B cell (primary cell): Measurements from ENCODE around the gene KIF13A.

ENCODE experiments used
- CTCF ChIP-seq: fragments of 200-600 bp; IDR thresholded peaks from one replicate; pipeline ENCODE4 v1.8.0; 2022; ENCODE audit warnings: antibody characterized with exemption, mild to moderate bottlenecking
- EZH2 ChIP-seq: IDR thresholded peaks from 2 replicates; pipeline ENCODE4 v1.6.1; 2012; ENCODE audit warnings: borderline replicate concordance, low read depth, mild to moderate bottlenecking, moderate library complexity, low read length; ENCODE audit not compliant: insufficient read depth, poor library complexity, severe bottlenecking

DNA sequence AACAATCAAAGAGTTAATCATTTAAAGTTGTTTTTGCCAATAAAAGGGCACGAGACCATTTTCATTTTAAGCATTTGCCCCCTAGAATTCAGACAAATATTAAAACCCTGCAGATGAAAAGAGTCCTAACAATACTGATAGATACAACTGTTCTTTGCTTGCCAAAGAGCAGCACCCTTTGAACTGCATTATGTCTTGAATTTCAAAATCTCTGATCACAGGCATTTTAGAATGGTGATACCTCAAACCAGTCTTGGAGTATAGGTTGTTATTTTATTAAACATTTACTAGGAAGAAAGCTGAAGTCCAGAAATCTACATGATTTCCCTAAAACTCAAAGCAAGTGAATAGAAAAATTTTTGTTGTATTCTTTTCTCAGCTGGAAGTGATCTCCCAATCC is 108.7 kb downstream of the KIF13A start:
- no peak for TF ChIP-seq CTCF
- no peak for TF ChIP-seq EZH2
